PC-3 (cell line): ENCODE results near the gene CFAP46. TPM values are rescaled to one million over a fixed set of nuclear protein-coding genes. Genes with fewer than 3 reads are reported as not detected.

Experiments used
- ATAC-seq: fragments of 200-7000 bp; cut with Tn5 transposase; 2 replicates; pipeline ENCODE4 v1.9.1; 2020; ENCODE audit warnings: mild to moderate bottlenecking, moderate library complexity
- BruUV-seq: library from RNA; stranded (reverse); fragments of 400-500 nt; replicated peaks from 2 replicates; lab custom pipeline; 2021; lab: Mats Ljungman, UMichigan
- CTCF ChIA-PET: fragments of 300-600 bp; sonication (Branson Sonifier 250); formaldehyde crosslinking; loops from one replicate; lab custom pipeline; 2022; ENCODE audit warnings: antibody characterized with exemption; lab: Charles Lee
- POLR2A ChIA-PET: fragments of 300-600 bp; sonication (Branson Sonifier 250); formaldehyde crosslinking; loops from one replicate; lab custom pipeline; 2022; ENCODE audit warnings: antibody characterized with exemption; ENCODE audit not compliant: unreplicated experiment; lab: Charles Lee
- DNase-seq: peaks from one replicate; pipeline ENCODE4 v3.0.0-alpha.2; 2015
- H2AFZ ChIP-seq: fragments of 300-600 bp; sonication (generic); 2 replicates; pipeline ENCODE4 v1.6.0; 2016; ENCODE audit warnings: antibody characterized with exemption, low read length
- H3F3A ChIP-seq: fragments of 300-600 bp; sonication (generic); one replicate; pipeline ENCODE4 v1.6.0; 2017; ENCODE audit warnings: antibody characterized with exemption, low read length, control low read depth, mild to moderate bottlenecking; ENCODE audit not compliant: unreplicated experiment
- H3K27ac ChIP-seq: fragments of 300-600 bp; sonication (generic); 2 replicates; pipeline ENCODE4 v1.5.1; 2016; ENCODE audit warnings: mild to moderate bottlenecking, low read length
- H3K27me3 ChIP-seq: fragments of 300-600 bp; sonication (generic); 2 replicates; pipeline ENCODE4 v1.6.1; 2016; ENCODE audit warnings: low read length, mixed read lengths
- H3K36me3 ChIP-seq: fragments of 300-600 bp; sonication (generic); 2 replicates; pipeline ENCODE4 v1.6.1; 2016; ENCODE audit warnings: low read depth, mixed run types, low read length, mixed read lengths
- H3K4me1 ChIP-seq: fragments of 300-600 bp; sonication (generic); 2 replicates; pipeline ENCODE4 v1.5.1; 2016; ENCODE audit warnings: low read length; ENCODE audit not compliant: insufficient read depth
- H3K4me2 ChIP-seq: fragments of 300-600 bp; sonication (generic); 2 replicates; pipeline ENCODE4 v1.6.0; 2016; ENCODE audit warnings: low read length
- H3K4me3 ChIP-seq: fragments of 300-600 bp; sonication (generic); 2 replicates; pipeline ENCODE4 v1.5.1; 2016; ENCODE audit warnings: mild to moderate bottlenecking, low read length, mixed read lengths
- H3K79me2 ChIP-seq: fragments of 300-600 bp; sonication (generic); 2 replicates; pipeline ENCODE4 v1.6.1; 2017; ENCODE audit warnings: low read length, mixed read lengths
- H3K9ac ChIP-seq: fragments of 300-600 bp; sonication (generic); 2 replicates; pipeline ENCODE4 v1.6.0; 2016; ENCODE audit warnings: mild to moderate bottlenecking, low read length
- H3K9me2 ChIP-seq: fragments of 300-600 bp; sonication (generic); replicated peaks from 2 replicates; pipeline ENCODE4 v1.6.1; 2016; ENCODE audit warnings: mixed run types, low read length, mixed read lengths
- H3K9me3 ChIP-seq: fragments of 300-600 bp; sonication (generic); 2 replicates; pipeline ENCODE4 v1.6.1; 2016; ENCODE audit warnings: low read length, mixed read lengths
- H4K20me1 ChIP-seq: fragments of 300-600 bp; sonication (generic); 2 replicates; pipeline ENCODE4 v1.6.1; 2016; ENCODE audit warnings: low read length, mixed read lengths
- EZH2 ChIP-seq: fragments of 300-600 bp; sonication (generic); IDR thresholded peaks from one replicate; pipeline ENCODE4 v1.6.1; 2017; ENCODE audit warnings: antibody characterized with exemption, mild to moderate bottlenecking, low read length; ENCODE audit not compliant: unreplicated experiment
- EZH2phosphoT487 ChIP-seq: fragments of 300-600 bp; sonication (generic); IDR thresholded peaks from 2 replicates; pipeline ENCODE4 v1.6.1; 2018; ENCODE audit warnings: mild to moderate bottlenecking, antibody characterized with exemption, low read length, borderline replicate concordance
- intact Hi-C: fragments of 100-400 bp; cut with micrococcal nuclease; formaldehyde crosslinking; loops from 2 replicates; pipeline ENCODE4 v1.9.0; 2023
- total RNA-seq: library from RNA; depleted of rRNA; stranded (reverse); fragments of >200 nt; gene quantifications from 2 replicates; pipeline ENCODE4 v1.2.3, GENCODE V29; 2014
- TF ChIP-seq, protein P1 (sequence below): fragments of 300-600 bp; sonication (generic); conservative IDR thresholded peaks from 2 replicates; pipeline ENCODE4 v1.5.1; 2017; ENCODE audit warnings: antibody characterized with exemption, low read depth, mild to moderate bottlenecking, low read length

CFAP46 gene
- total RNA-seq, 1 experiment from 2014 or later, result 0.04 TPM

DNA sequence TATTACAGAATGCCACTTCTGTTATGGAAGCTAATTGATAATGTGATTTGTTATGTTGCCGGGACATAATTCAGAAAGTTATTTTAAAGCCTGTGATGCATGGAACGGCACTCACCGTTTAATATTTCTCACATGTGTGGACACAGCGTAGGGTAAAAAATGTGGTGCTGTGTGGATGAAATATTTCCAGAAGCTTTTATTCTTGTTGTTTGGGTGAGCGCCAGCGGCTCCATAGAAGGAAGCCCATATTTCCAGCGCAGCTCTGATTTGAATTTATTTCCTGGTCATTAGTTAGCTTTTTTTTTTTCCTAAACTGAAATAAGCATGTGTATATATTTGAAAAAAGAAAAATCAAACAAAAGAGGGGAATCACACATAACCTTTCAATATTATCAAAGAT is 136.3 kb downstream of the CFAP46 start:
- no peaks in the 10 kb centered on the region for H3K4me1 ChIP-seq
- no peaks in the 10 kb centered on the region for H3K79me2 ChIP-seq
- CTCF ChIA-PET, result no interaction called here
- BruUV-seq, result no TSS peak
- POLR2A ChIA-PET, result no interaction called here
- intact Hi-C loops, result no loop called here
- H3K9me2 ChIP-seq, result no peaks in the 10 kb centered on the region
- no peaks in the 10 kb centered on the region for H4K20me1 ChIP-seq
- H3F3A ChIP-seq, result no peaks in the 10 kb centered on the region
- TF ChIP-seq, protein P1, sequence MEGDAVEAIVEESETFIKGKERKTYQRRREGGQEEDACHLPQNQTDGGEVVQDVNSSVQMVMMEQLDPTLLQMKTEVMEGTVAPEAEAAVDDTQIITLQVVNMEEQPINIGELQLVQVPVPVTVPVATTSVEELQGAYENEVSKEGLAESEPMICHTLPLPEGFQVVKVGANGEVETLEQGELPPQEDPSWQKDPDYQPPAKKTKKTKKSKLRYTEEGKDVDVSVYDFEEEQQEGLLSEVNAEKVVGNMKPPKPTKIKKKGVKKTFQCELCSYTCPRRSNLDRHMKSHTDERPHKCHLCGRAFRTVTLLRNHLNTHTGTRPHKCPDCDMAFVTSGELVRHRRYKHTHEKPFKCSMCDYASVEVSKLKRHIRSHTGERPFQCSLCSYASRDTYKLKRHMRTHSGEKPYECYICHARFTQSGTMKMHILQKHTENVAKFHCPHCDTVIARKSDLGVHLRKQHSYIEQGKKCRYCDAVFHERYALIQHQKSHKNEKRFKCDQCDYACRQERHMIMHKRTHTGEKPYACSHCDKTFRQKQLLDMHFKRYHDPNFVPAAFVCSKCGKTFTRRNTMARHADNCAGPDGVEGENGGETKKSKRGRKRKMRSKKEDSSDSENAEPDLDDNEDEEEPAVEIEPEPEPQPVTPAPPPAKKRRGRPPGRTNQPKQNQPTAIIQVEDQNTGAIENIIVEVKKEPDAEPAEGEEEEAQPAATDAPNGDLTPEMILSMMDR, result no peak
- TF ChIP-seq EZH2 (no peak), EZH2phosphoT487 (no peak)
- H3K9me3 ChIP-seq, result no peaks in the 10 kb centered on the region
- no peaks in the 10 kb centered on the region for H3K36me3 ChIP-seq
- DNase-seq (no peak), ATAC-seq (no peak)
- H3K4me3 ChIP-seq, result no peak overlapping the region
- no peak overlapping the region for H3K27ac ChIP-seq
- no peak overlapping the region for H3K4me2 ChIP-seq
- no peak overlapping the region for H2AFZ ChIP-seq
- H3K9ac ChIP-seq, result no peak overlapping the region
- no peaks in the 10 kb centered on the region for H3K27me3 ChIP-seq

DNA sequence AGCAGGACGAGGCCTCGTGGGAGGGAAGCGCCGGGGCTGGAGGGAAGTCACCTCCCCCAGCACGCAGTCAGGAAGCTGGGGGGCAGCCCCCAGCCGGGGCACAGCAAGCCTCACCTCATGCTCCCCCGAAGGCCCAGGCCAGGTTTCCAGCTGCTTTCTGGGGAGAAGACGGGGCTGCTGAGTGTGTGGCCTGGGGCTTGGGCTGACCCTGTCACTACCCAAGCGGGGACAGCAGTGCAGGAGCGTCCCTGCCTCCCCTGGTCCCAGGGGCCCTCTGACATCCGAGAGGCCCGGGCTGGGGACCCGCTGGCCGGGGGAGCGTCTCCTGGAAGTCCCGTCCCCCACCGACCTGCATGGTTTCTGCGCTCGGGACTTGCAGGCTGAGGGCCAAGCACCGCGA is 136.8 kb downstream of the CFAP46 start:
- POLR2A ChIA-PET, result no interaction called here
- DNase-seq (no peak), ATAC-seq (no peak)
- Histone ChIP-seq H3K9ac (no peak overlapping the region), H3K27ac (no peak overlapping the region), H2AFZ (no peak overlapping the region), H3K79me2 (no peaks in the 10 kb centered on the region), H3K4me1 (no peaks in the 10 kb centered on the region), H3K9me2 (no peaks in the 10 kb centered on the region), H3K9me3 (no peaks in the 10 kb centered on the region), H3K4me2 (no peak overlapping the region), H4K20me1 (no peaks in the 10 kb centered on the region), H3K27me3 (no peaks in the 10 kb centered on the region), H3K4me3 (no peak overlapping the region), H3K36me3 (no peaks in the 10 kb centered on the region), H3F3A (no peaks in the 10 kb centered on the region)
- TF ChIP-seq, protein P1, result no peak
- TF ChIP-seq EZH2phosphoT487 (no peak), EZH2 (no peak)
- no TSS peak for BruUV-seq
- CTCF ChIA-PET, result no interaction called here
- intact Hi-C loops, result no loop called here

DNA sequence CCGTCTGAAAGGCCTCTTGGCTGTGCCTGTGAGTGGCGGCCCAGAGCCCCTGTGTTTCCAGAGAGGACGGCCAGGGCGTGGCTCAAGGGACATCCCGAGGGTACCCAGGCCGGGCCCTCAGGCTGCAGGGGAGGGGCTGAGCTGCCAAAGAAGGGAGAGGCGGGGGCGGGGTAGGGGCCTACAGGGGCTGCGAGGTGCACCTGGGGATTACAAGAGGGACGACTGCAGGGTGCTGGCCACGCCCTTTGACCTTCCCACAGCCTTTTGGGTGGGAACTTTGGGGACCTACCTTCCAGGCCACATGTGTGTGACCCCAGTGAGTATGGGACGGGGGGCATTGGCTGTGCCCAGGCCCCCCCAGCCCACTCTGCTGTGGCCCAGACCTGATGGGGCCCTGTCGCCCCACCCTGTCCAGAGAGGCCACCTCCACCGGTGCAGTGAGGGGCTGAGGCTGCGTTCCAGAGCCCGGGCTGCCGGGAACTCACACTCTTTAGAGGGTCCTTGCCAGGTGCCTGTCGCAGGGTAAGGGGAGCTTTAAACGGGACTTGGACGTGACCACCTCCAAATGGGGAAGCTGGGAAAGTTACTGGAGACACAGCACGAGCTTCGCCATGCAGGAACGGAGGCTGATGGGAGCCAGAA is 137.5 kb downstream of the CFAP46 start:
- Histone ChIP-seq H3K27me3 (no peaks in the 10 kb centered on the region), H3F3A (no peaks in the 10 kb centered on the region), H4K20me1 (no peaks in the 10 kb centered on the region), H3K4me1 (no peaks in the 10 kb centered on the region), H3K4me3 (no peak overlapping the region), H3K9me3 (no peaks in the 10 kb centered on the region), H3K9ac (no peak overlapping the region), H3K9me2 (no peaks in the 10 kb centered on the region), H2AFZ (no peak overlapping the region), H3K79me2 (no peaks in the 10 kb centered on the region), H3K27ac (no peak overlapping the region), H3K4me2 (no peak overlapping the region), H3K36me3 (no peaks in the 10 kb centered on the region)
- TF ChIP-seq, protein P1, result no peak
- no peak for TF ChIP-seq EZH2
- TF ChIP-seq EZH2phosphoT487, result no peak
- POLR2A ChIA-PET, result no interaction called here
- ATAC-seq, result no peak
- no peak for DNase-seq
- BruUV-seq, result no TSS peak
- intact Hi-C loops, result no loop called here
- CTCF ChIA-PET, result no interaction called here
